HEK293T (cell line): ENCODE data around the gene GPRIN3.

ENCODE experiments used
- ARNT ChIP-seq: fragments of 450-650 bp; IDR thresholded peaks from 2 replicates; pipeline ENCODE4 v1.6.1; 2017; ENCODE audit warnings: mild to moderate bottlenecking
- BHLHE40 ChIP-seq: fragments of 450-650 bp; IDR thresholded peaks from 2 replicates; pipeline ENCODE4 v1.6.1; 2016; ENCODE audit warnings: mild to moderate bottlenecking, moderate library complexity, borderline replicate concordance
- FOXA1 ChIP-seq: fragments of 450-650 bp; IDR thresholded peaks from 2 replicates; pipeline ENCODE4 v1.6.1; 2016; ENCODE audit warnings: mild to moderate bottlenecking
- FOXK2 ChIP-seq: fragments of 450-650 bp; IDR thresholded peaks from 2 replicates; pipeline ENCODE4 v1.6.1; 2016; ENCODE audit warnings: mild to moderate bottlenecking
- FOXM1 ChIP-seq: fragments of 450-650 bp; IDR thresholded peaks from 2 replicates; pipeline ENCODE4 v1.6.1; 2017; ENCODE audit warnings: mild to moderate bottlenecking, borderline replicate concordance
- L3MBTL2 ChIP-seq: fragments of 450-650 bp; conservative IDR thresholded peaks from 2 replicates; pipeline ENCODE4 v1.6.1; 2016; ENCODE audit warnings: mild to moderate bottlenecking
- NFRKB ChIP-seq: fragments of 450-650 bp; IDR thresholded peaks from 2 replicates; pipeline ENCODE4 v1.6.1; 2016; ENCODE audit warnings: mild to moderate bottlenecking, moderate library complexity
- SP1 ChIP-seq: fragments of 450-650 bp; IDR thresholded peaks from 2 replicates; pipeline ENCODE4 v1.6.1; 2017
- SUZ12 ChIP-seq: fragments of 450-650 bp; IDR thresholded peaks from 2 replicates; pipeline ENCODE4 v1.6.1; 2016; ENCODE audit warnings: mild to moderate bottlenecking
- ZNF384 ChIP-seq: fragments of 450-650 bp; IDR thresholded peaks from 2 replicates; pipeline ENCODE4 v1.6.1; 2016

GRCh38 chr4:89303177-89303576 is 4.4 kb downstream of the GPRIN3 start:
- TF ChIP-seq ARNT: no peak
- no peak for TF ChIP-seq SP1
- TF ChIP-seq ZNF384: no peak
- no peak for TF ChIP-seq FOXM1
- no peak for TF ChIP-seq L3MBTL2
- no peak for TF ChIP-seq FOXK2
- TF ChIP-seq BHLHE40: no peak
- TF ChIP-seq FOXA1: no peak
- no peak for TF ChIP-seq SUZ12
- no peak for TF ChIP-seq NFRKB
